Nephron progenitor cell (in vitro differentiated cells): ENCODE data around the gene AKT2.

Experiments
- DNase-seq: peaks from one replicate; pipeline ENCODE4 v3.0.0; 2021
- H3K27ac Mint-ChIP-seq: 2 replicates; pipeline ENCODE4 v1.8.0; 2021; ENCODE audit warnings: mild to moderate bottlenecking, moderate library complexity, mixed read lengths
- H3K27me3 Mint-ChIP-seq: 2 replicates; pipeline ENCODE4 v1.8.0; 2021; ENCODE audit warnings: mild to moderate bottlenecking, low read depth, mixed read lengths; ENCODE audit not compliant: poor library complexity
- H3K36me3 Mint-ChIP-seq: 2 replicates; pipeline ENCODE4 v1.8.0; 2021; ENCODE audit warnings: low read depth, mixed read lengths
- H3K4me1 Mint-ChIP-seq: 2 replicates; pipeline ENCODE4 v1.8.0; 2021; ENCODE audit warnings: mixed read lengths
- H3K4me3 Mint-ChIP-seq: 2 replicates; pipeline ENCODE4 v1.8.0; 2021; ENCODE audit warnings: mild to moderate bottlenecking, moderate library complexity, mixed read lengths
- H3K9me3 Mint-ChIP-seq: 2 replicates; pipeline ENCODE4 v1.8.0; 2021; ENCODE audit warnings: mild to moderate bottlenecking, moderate library complexity, mixed read lengths
- TF ChIP-seq, protein P1 (sequence below): fragments of 200-600 bp; sonication (generic); IDR thresholded peaks from 2 replicates; pipeline ENCODE4 v1.5.0; 2021; ENCODE audit warnings: antibody characterized with exemption

Gene AKT2

DNA sequence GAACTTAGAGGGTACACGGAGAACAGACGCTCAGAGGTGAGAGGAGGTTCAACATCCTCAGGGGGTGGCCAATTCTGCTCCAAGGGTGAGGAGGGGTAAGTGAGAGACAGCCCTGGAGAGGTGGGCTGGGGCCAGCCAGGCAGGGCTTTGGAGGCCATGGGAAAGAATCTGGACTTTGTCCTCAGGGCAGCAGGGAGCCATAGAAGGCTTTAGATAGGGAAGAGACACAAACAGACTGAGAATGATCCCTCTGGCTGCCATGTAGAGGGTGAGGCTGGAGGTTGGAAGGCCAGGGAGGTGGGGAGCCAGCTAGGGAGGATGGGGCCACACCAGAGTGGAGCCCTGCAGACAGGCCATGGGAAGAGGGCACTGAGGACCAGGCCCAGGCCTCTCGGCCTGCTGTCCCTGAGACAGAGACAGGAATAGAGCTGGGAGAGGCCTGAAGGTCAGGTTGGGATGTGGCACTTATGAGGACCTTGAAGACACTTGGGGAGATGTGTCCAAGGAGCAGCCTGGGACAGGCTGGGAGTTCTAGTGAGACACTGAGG lies 29.5 kb downstream of the AKT2 start:
- no peak overlapping the region for H3K4me3 Mint-ChIP-seq
- H3K27ac Mint-ChIP-seq: peak overlapping the region; percentile 81
- DNase-seq: no peak
- TF ChIP-seq, protein P1, sequence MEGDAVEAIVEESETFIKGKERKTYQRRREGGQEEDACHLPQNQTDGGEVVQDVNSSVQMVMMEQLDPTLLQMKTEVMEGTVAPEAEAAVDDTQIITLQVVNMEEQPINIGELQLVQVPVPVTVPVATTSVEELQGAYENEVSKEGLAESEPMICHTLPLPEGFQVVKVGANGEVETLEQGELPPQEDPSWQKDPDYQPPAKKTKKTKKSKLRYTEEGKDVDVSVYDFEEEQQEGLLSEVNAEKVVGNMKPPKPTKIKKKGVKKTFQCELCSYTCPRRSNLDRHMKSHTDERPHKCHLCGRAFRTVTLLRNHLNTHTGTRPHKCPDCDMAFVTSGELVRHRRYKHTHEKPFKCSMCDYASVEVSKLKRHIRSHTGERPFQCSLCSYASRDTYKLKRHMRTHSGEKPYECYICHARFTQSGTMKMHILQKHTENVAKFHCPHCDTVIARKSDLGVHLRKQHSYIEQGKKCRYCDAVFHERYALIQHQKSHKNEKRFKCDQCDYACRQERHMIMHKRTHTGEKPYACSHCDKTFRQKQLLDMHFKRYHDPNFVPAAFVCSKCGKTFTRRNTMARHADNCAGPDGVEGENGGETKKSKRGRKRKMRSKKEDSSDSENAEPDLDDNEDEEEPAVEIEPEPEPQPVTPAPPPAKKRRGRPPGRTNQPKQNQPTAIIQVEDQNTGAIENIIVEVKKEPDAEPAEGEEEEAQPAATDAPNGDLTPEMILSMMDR: no peak
- H3K36me3 Mint-ChIP-seq: peaks cover 51% of the 10 kb centered on the region
- no peaks in the 10 kb centered on the region for H3K27me3 Mint-ChIP-seq
- peaks cover 11% of the 10 kb centered on the region for H3K4me1 Mint-ChIP-seq
- no peaks in the 10 kb centered on the region for H3K9me3 Mint-ChIP-seq

DNA sequence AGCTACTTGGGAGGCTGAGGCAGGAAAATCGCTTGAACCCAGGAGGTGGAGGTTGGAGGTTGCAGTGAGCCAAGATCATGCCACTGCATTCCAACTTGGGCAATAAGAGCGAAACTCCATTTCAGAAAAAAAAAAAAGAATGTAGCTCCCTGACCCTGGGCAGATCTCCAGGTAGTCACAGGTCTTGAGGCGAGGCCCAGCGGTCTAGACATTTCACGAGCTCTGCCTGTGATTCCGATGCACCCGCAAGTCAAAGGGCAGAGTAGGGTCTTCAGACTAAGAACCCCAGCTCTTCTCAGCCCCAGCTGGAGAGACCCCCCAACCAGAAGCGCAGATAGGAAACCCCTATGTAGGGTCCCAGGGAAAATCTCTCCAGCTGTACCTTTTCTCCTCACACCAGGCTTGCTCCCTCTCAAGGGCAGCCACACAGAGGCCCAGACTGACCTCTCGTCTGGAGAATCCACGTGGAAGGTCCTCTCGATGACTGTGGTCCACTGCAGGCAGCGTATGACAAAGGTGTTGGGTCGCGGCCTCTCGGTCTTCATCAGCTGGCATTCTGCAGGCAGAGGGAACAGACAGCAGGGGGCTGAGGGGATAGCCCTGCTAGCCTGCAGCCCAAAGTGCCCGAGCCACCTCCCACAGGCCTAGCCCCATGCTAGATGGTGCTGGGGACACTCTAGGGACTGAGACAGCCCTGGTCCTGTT lies 30.3 kb downstream of the AKT2 start:
- TF ChIP-seq, protein P1: no peak

DNA sequence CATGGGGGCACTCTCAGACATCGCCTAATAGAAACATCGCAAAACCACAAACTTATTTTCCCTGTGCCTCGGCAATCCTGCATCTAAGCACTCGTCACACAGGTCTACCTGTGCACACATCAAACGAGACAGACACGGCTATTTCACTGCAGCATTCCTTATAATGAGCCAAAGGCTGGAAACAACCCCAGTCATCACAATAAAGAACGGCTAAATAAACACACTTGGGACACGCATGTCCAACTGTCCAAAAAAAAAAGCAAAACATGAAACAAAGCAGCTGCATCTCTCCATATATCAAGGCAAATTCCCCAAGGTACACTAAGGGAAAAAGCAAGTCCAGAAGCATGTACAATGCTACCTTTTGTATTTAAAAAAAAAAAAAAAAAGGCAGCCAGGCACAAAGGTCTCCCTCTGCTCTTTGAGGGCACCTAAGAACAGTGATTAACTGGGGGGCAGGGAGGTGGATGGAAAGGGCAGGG lies 31.5 kb downstream of the AKT2 start:
- Mint-ChIP-seq H3K4me3 (no peak overlapping the region), H3K4me1 (peaks cover 11% of the 10 kb centered on the region), H3K27ac (peak overlapping the region; percentile 33), H3K9me3 (no peaks in the 10 kb centered on the region), H3K36me3 (peaks cover 49% of the 10 kb centered on the region), H3K27me3 (no peaks in the 10 kb centered on the region)
- DNase-seq: no peak
- TF ChIP-seq, protein P1: no peak

More for the DNA sequence above, 30.3 kb downstream of the AKT2 start:
- Mint-ChIP-seq H3K4me1 (peaks cover 11% of the 10 kb centered on the region), H3K27ac (peak overlapping the region; percentile 25), H3K27me3 (no peaks in the 10 kb centered on the region), H3K4me3 (no peak overlapping the region), H3K9me3 (no peaks in the 10 kb centered on the region), H3K36me3 (peaks cover 55% of the 10 kb centered on the region)
- DNase-seq: no peak

DNA sequence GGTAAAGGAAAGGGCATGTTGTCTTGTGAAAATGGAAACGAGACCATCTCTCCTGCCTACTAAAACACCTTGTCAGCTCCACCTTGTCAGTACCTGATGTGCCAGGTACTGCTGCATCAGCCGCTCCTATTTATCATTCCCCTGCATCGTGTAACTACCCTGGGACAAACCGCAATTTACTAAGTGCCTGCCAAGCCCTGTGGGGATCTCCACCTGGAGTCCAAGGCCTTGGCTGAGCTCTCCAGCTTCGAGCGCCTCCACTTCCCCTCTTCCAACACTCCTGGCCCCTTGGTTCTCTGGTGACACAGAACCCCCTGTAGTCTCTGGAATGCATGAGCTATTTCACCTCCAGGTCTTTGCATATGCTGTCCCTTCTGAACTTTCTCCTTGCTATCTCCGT lies 32.8 kb downstream of the AKT2 start:
- Mint-ChIP-seq H3K4me1 (peaks cover 11% of the 10 kb centered on the region), H3K36me3 (peaks cover 49% of the 10 kb centered on the region), H3K27me3 (no peaks in the 10 kb centered on the region), H3K9me3 (no peaks in the 10 kb centered on the region), H3K4me3 (no peak overlapping the region), H3K27ac (peak overlapping the region; percentile 16)
- TF ChIP-seq, protein P1: no peak
- DNase-seq: no peak

DNA sequence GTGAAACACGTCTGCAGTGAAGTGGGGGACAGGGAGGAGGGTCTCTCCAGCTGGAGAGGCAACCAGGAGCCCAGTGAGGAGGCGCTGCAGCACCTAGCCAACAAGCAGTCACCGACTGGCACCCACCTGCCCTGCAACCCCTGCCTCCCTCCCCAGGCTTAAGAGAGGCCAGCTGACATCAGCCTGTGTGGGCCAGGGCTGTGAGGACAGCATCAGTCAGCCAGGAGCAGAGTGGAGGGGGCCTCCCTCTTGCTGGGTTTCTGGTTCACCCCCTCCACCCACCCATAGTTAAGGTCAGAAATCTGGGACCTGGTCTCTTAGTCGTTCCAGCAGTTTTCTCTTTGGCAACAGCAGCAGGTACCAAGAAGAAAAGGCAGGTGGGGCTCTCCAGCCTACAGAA lies 33.2 kb downstream of the AKT2 start:
- no peak for DNase-seq
- TF ChIP-seq, protein P1: no peak
- Mint-ChIP-seq H3K27ac (no peak overlapping the region), H3K4me1 (peaks cover 11% of the 10 kb centered on the region), H3K4me3 (no peak overlapping the region), H3K9me3 (no peaks in the 10 kb centered on the region), H3K27me3 (no peaks in the 10 kb centered on the region), H3K36me3 (peaks cover 49% of the 10 kb centered on the region)

DNA sequence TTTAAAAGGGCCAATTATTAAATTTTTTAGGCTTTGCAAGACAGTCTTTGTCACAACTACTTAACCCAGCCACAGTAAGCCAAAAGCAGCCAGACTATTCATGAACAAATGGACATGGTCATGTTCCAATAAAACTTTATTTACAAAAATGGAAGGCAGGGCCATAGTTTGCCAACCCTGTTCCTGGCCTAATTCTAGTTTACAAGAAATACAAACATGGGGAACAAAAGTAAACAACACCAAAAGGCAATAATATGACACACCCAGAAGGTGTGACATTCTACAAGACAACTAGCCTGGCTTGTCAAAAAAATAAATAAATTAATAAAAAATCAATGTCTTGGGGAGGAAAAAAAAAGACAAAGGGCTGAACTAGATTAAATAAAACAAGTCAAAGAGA lies 33.9 kb downstream of the AKT2 start:
- TF ChIP-seq, protein P1: no peak
- no peaks in the 10 kb centered on the region for H3K9me3 Mint-ChIP-seq
- no peak overlapping the region for H3K27ac Mint-ChIP-seq
- H3K4me1 Mint-ChIP-seq: peaks cover 14% of the 10 kb centered on the region
- H3K27me3 Mint-ChIP-seq: no peaks in the 10 kb centered on the region
- DNase-seq: no peak
- H3K36me3 Mint-ChIP-seq: peaks cover 48% of the 10 kb centered on the region
- no peak overlapping the region for H3K4me3 Mint-ChIP-seq
